Myometrial cell (primary cell): ENCODE results near the gene RAPGEF4. TPM values are rescaled to one million over a fixed set of nuclear protein-coding genes. Genes with fewer than 3 reads are reported as not detected.

Source experiments
- total RNA-seq: library from RNA; depleted of rRNA; stranded (reverse); fragments of >200 nt; gene quantifications from 2 replicates; pipeline ENCODE4 v1.2.3, GENCODE V29; 2015

Gene RAPGEF4
- total RNA-seq = 0.18 and 0.86 TPM in 2 replicates

DNA sequence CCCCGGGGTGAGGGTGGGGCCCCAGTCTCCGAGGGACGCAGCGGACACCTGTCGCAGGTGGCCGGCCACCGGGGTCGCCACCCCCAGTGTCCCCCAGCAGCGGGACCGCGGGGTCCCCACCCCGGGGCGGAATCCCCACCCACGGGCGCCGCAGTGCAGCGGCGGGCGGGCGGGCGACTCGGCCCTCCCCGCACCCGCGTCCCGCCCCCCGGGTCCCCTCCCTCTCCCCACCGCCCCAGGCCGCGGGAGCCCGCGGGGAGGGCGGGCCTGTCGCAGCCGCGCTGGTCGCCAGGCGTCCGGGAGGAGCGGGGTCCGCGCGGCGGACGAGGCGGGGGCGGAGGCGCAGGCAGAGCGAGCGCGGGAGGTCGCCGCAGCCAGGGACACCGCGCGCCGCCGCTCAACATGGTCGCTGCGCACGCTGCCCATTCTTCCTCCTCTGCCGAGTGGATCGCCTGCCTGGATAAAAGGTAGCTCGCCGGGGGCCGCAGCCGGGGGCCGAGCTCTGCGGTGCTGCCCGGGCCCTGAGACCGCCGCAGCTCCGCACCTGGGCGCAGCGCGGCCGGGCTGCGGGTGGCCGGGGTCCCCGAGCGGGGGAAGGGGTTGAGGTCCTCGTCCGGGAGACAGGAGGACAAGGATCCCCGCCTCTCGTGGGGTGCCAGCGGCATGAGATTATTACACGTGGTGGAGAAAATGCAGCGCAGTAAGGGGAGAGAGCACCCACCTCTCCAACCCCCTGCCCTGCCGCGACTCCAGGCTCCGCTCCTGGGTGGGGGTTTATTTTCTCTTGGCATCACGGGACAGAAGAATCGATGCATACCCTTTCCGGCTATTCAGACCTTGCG lies at the start of gene RAPGEF4:
TSS of gene RAPGEF4 (plus strand) at position 264 of the 842 bp plus-strand sequence. CDS start at position 403, 139 bp downstream.

DNA sequence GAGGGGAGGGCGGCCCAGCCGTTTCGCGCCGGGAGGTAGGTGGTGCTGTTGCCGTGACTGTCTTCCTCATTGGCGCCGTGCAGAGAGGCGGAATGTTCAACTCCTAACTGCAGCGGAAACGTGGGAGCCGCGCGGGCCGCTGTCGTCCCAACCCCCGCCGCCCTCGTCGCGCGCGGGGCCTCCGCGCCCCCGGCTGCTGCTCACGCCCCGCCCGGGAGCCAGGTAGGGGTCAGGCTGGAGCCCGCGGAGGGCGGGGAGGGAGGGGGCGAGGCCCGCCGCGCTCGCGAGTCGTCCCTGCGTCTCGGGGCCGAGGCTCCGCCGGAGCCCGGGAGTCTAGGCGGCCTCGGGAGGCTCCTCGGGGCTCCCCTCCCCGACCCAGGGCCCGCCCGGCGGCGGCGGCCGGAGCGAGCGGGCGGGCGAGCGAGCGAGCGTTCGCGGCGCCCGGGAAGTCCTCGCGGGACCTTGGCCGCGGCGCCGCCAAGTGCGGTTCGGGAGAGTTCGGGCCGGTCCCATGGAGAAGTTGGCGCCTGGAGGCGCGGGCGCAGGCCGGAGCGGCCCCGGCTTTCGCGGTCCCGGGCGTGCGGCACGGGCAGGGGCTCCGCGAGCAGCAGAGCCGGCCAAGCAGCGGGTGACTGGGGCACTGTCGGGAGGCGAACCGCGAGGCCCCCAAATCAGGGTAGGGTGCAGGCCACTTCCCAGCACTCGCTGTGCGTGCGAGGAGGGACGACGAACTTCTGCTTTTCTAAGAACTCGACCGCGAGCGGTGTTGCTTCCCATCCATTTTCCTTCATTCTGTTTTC lies 340.3 kb downstream of the RAPGEF4 start, which contains the start of gene MAP3K20:
TSS of gene MAP3K20 (plus strand) at position 66 of the 800 bp plus-strand sequence. CDS start 15,186 bp downstream, outside the sequence.

Other genes starting within 250 kb of the RAPGEF4 start
- gene PDK1, start 179.8 kb upstream of the RAPGEF4 start, total RNA-seq = 9.9 and 11.5 TPM in 2 replicates